ENCODE results near the gene PHLDB2.

The PHLDB2 gene

GRCh38 chr3:111859974-111860859, 1.2 kb downstream of the PHLDB2 start:
- H3K9ac ChIP-seq (ENCODE audit: low read depth in 1 of 2, low read length in 2 of 2), result peak overlapping the region; percentile 67 to 73
- peaks cover 14 to 30% of the 10 kb centered on the region in 2 donors for H3K4me1 ChIP-seq (ENCODE audit: control insufficient read depth in 1 of 2, insufficient read depth in 2 of 2, low read length in 2 of 2)
- H3K27ac ChIP-seq (ENCODE audit: low read depth, low read length), result peak overlapping the region; percentile 74
- peak overlapping the region; percentile 78 to 92 for H3K4me3 ChIP-seq (ENCODE audit: low read depth in 1 of 2, low read length in 2 of 2)
- H3K36me3 ChIP-seq (ENCODE audit: control insufficient read depth in 1 of 2, insufficient read depth in 2 of 2, low read length in 2 of 2), result no peaks in the 10 kb centered on the region
- no peaks in the 10 kb centered on the region for H3K9me3 ChIP-seq (ENCODE audit: control insufficient read depth in 1 of 2, low read length in 2 of 2)
- H3K27me3 ChIP-seq (ENCODE audit: control insufficient read depth in 1 of 2, insufficient read depth in 2 of 2, low read length in 2 of 2), result no peaks in the 10 kb centered on the region

DNA sequence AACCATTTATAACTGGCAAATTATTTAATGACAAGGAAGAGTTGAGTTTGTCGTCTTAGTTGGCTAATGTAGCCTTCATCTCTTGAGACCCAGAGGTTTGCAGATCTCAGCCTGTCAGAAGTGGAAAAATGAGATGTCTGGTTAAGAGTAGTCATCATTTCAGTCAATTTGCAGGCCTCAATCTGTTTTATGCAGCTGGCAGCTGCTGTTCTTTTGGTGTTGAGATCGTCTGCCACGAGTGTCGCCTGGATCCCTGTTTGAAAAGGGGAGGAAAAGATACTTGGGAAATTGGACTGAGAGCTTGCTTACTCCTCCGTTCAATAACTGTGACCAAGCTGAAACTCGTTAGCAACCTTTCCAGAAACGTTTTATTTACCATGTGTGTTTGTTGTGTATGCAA, 2.3 kb downstream of the PHLDB2 start:
- peak overlapping the region; percentile 22 for H3K27ac ChIP-seq (ENCODE audit: low read depth, low read length)
- H3K4me3 ChIP-seq (ENCODE audit: low read depth in 1 of 2, low read length in 2 of 2), result peak overlapping the region in 1 of 2 donors; percentile 92
- no peaks in the 10 kb centered on the region for H3K27me3 ChIP-seq (ENCODE audit: control insufficient read depth in 1 of 2, insufficient read depth in 2 of 2, low read length in 2 of 2)
- H3K9me3 ChIP-seq (ENCODE audit: control insufficient read depth in 1 of 2, low read length in 2 of 2), result no peaks in the 10 kb centered on the region
- H3K9ac ChIP-seq (ENCODE audit: low read depth in 1 of 2, low read length in 2 of 2), result peak overlapping the region in 1 of 2 donors; percentile 67
- H3K4me1 ChIP-seq (ENCODE audit: control insufficient read depth in 1 of 2, insufficient read depth in 2 of 2, low read length in 2 of 2), result peaks cover 14 to 34% of the 10 kb centered on the region in 2 donors
- no peaks in the 10 kb centered on the region for H3K36me3 ChIP-seq (ENCODE audit: control insufficient read depth in 1 of 2, insufficient read depth in 2 of 2, low read length in 2 of 2)

DNA sequence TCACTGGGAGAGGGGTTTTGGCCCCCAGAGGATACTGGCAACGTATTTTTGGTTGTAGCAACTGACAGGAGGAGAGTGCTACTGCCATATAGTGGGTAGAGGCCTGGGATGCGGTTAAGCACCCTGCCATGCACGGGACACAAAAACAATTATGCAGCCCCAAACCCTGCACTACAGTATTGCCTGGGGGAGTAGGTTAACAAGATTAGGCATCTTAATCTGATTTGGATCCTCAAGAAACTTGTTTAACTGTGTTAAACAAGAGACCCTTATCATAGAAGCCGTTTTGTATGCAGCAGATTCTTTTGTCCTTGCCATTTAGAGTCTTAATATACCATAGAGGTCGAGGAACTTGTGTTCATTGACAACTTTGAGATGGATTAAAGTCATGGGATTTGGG, 3.4 kb downstream of the PHLDB2 start:
- Histone ChIP-seq H3K27me3 (ENCODE audit: control insufficient read depth in 1 of 2, insufficient read depth in 2 of 2, low read length in 2 of 2) (no peaks in the 10 kb centered on the region), H3K4me1 (ENCODE audit: control insufficient read depth in 1 of 2, insufficient read depth in 2 of 2, low read length in 2 of 2) (peaks cover 14 to 34% of the 10 kb centered on the region in 2 donors), H3K4me3 (ENCODE audit: low read depth in 1 of 2, low read length in 2 of 2) (no peak overlapping the region), H3K9ac (ENCODE audit: low read depth in 1 of 2, low read length in 2 of 2) (no peak overlapping the region), H3K9me3 (ENCODE audit: control insufficient read depth in 1 of 2, low read length in 2 of 2) (no peaks in the 10 kb centered on the region), H3K36me3 (ENCODE audit: control insufficient read depth in 1 of 2, insufficient read depth in 2 of 2, low read length in 2 of 2) (no peaks in the 10 kb centered on the region), H3K27ac (ENCODE audit: low read depth, low read length) (no peak overlapping the region)

DNA sequence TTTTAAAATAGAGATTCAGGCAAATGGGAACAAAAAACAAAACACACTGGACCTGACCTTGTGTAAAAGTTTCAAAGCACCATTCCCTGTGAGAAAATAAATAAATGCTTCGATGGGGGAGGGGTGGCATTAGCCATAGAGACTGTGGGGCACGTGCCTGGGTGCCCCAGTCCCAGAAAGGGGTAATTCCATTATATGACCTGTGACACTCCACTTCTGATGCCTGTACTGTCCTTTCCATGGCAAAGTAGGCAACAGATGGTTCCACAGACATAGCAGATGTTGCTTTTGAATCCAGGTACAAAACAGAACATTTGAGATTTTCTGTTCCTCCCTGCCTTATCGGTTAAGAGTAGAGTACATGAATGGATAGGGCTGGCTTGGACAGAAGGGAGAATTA, 3.9 kb downstream of the PHLDB2 start:
- Histone ChIP-seq H3K27ac (ENCODE audit: low read depth, low read length) (no peak overlapping the region), H3K9ac (ENCODE audit: low read depth in 1 of 2, low read length in 2 of 2) (no peak overlapping the region), H3K4me1 (ENCODE audit: control insufficient read depth in 1 of 2, insufficient read depth in 2 of 2, low read length in 2 of 2) (peaks cover 14 to 34% of the 10 kb centered on the region in 2 donors), H3K4me3 (ENCODE audit: low read depth in 1 of 2, low read length in 2 of 2) (no peak overlapping the region), H3K27me3 (ENCODE audit: control insufficient read depth in 1 of 2, insufficient read depth in 2 of 2, low read length in 2 of 2) (no peaks in the 10 kb centered on the region), H3K36me3 (ENCODE audit: control insufficient read depth in 1 of 2, insufficient read depth in 2 of 2, low read length in 2 of 2) (no peaks in the 10 kb centered on the region), H3K9me3 (ENCODE audit: control insufficient read depth in 1 of 2, low read length in 2 of 2) (no peaks in the 10 kb centered on the region)

DNA sequence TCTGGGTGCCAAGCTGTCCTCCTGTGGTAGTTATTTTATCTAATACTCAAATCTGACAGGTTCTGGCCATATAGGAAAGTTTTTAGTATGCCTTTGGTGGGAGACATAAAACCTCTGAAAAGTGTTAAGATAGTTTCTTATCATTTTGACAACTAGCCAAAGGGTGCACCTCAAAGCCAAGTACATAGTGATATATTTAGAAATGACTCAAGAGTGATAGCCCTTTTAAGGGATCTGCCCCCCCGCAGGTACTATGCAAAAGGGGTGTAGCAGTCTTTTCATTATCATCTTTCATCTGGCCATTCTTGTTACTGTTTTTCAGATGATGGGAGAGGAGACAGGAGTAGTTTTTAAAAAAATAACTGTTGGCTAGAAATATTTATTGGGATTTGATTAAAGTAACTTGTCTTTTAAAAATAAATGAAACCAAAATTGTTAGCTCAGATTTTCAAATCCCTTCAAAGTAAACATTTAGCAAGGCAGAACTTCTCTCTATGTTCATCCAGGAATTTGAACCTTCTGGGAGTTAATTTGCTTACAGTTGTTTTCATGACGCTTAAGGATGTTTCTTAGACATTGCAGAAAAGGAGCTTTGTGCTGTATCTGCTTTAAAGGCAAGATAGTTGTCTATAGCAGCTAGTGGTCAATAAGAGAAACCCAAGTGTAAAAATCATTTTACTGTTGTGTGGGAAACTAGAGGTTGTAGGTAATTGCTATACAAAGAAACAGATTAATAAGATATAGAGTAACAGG, 5.1 kb downstream of the PHLDB2 start:
- peaks cover 14 to 31% of the 10 kb centered on the region in 2 donors for H3K4me1 ChIP-seq (ENCODE audit: control insufficient read depth in 1 of 2, insufficient read depth in 2 of 2, low read length in 2 of 2)
- H3K36me3 ChIP-seq (ENCODE audit: control insufficient read depth in 1 of 2, insufficient read depth in 2 of 2, low read length in 2 of 2), result no peaks in the 10 kb centered on the region
- H3K27me3 ChIP-seq (ENCODE audit: control insufficient read depth in 1 of 2, insufficient read depth in 2 of 2, low read length in 2 of 2), result no peaks in the 10 kb centered on the region
- H3K4me3 ChIP-seq (ENCODE audit: low read depth in 1 of 2, low read length in 2 of 2), result no peak overlapping the region
- no peaks in the 10 kb centered on the region for H3K9me3 ChIP-seq (ENCODE audit: control insufficient read depth in 1 of 2, low read length in 2 of 2)
- H3K27ac ChIP-seq (ENCODE audit: low read depth, low read length), result no peak overlapping the region
- H3K9ac ChIP-seq (ENCODE audit: low read depth in 1 of 2, low read length in 2 of 2), result no peak overlapping the region

DNA sequence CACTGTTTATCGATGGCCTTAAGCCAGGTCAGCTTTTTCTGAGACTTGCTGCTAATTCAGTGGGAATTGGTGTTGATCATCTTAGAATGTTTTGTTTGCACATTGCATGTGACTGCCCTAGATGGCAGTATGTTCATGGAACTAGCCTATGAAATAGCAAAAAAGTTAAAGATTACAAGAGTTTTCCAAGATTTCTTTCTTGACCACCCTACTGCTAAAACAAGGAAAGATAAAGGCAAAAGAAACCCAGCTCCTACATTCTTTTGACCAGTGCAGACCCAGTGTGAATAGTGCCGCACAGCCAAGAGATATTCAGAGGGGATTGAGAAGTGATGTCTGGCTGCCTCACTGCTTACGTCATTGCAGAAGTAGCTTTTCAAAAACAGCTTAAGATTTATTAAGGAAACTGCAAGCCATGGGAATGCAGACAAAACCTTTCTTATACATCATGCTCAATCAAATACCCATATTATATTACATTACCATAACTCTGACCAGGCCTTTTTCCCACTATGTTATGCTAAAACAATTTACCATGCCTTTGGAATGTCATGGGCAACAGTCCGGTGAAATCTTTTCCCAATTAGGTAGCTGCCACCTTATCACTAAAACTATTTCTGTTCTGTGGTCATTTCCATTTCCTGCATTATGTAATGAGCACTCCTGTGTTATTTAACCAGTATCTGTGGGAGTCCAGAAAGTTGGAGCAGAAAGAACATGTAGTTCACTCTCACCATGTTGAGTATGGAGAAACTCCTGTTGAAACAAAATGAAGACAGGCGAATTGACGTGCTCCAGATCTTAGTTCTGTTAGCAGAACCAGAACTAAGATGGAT, 6.0 kb downstream of the PHLDB2 start:
- Histone ChIP-seq H3K36me3 (ENCODE audit: control insufficient read depth in 1 of 2, insufficient read depth in 2 of 2, low read length in 2 of 2) (no peaks in the 10 kb centered on the region), H3K27me3 (ENCODE audit: control insufficient read depth in 1 of 2, insufficient read depth in 2 of 2, low read length in 2 of 2) (no peaks in the 10 kb centered on the region), H3K27ac (ENCODE audit: low read depth, low read length) (peak overlapping the region; percentile 1), H3K9me3 (ENCODE audit: control insufficient read depth in 1 of 2, low read length in 2 of 2) (no peaks in the 10 kb centered on the region), H3K4me3 (ENCODE audit: low read depth in 1 of 2, low read length in 2 of 2) (no peak overlapping the region), H3K4me1 (ENCODE audit: control insufficient read depth in 1 of 2, insufficient read depth in 2 of 2, low read length in 2 of 2) (peaks cover 14 to 30% of the 10 kb centered on the region in 2 donors), H3K9ac (ENCODE audit: low read depth in 1 of 2, low read length in 2 of 2) (no peak overlapping the region)

- Histone ChIP-seq H3K4me3 (ENCODE audit: low read depth in 1 of 2, low read length in 2 of 2) (no peak overlapping the region), H3K27me3 (ENCODE audit: control insufficient read depth in 1 of 2, insufficient read depth in 2 of 2, low read length in 2 of 2) (no peaks in the 10 kb centered on the region), H3K9ac (ENCODE audit: low read depth in 1 of 2, low read length in 2 of 2) (no peak overlapping the region), H3K36me3 (ENCODE audit: control insufficient read depth in 1 of 2, insufficient read depth in 2 of 2, low read length in 2 of 2) (no peaks in the 10 kb centered on the region), H3K27ac (ENCODE audit: low read depth, low read length) (no peak overlapping the region), H3K9me3 (ENCODE audit: control insufficient read depth in 1 of 2, low read length in 2 of 2) (no peaks in the 10 kb centered on the region), H3K4me1 (ENCODE audit: control insufficient read depth in 1 of 2, insufficient read depth in 2 of 2, low read length in 2 of 2) (peaks cover 6 to 20% of the 10 kb centered on the region in 2 donors)
Measured at GRCh38 chr3:111867889-111868426, 8.9 kb downstream of the PHLDB2 start.

DNA sequence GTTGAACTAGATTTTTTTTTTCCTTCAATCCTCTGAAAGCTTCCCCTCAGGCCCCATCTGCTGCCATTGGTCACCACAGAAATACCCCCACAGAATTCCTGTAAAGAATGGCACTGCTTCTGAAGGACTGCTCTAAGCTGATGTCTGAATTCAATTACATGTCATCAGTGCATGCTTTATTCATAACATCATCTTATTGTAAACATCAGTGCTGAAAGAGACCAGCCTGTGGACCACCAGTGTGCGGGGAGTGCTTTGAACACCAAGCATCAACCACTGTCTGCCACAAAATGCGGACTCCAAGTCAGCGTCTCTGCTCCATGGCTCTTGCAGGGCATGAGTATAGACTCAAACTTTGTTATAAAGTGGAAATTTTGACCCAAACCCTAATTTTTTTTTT, 11.6 kb downstream of the PHLDB2 start:
- no peaks in the 10 kb centered on the region for H3K36me3 ChIP-seq (ENCODE audit: control insufficient read depth in 1 of 2, insufficient read depth in 2 of 2, low read length in 2 of 2)
- H3K9me3 ChIP-seq (ENCODE audit: control insufficient read depth in 1 of 2, low read length in 2 of 2), result no peaks in the 10 kb centered on the region
- no peak overlapping the region for H3K9ac ChIP-seq (ENCODE audit: low read depth in 1 of 2, low read length in 2 of 2)
- no peak overlapping the region for H3K27ac ChIP-seq (ENCODE audit: low read depth, low read length)
- no peak overlapping the region for H3K4me3 ChIP-seq (ENCODE audit: low read depth in 1 of 2, low read length in 2 of 2)
- H3K27me3 ChIP-seq (ENCODE audit: control insufficient read depth in 1 of 2, insufficient read depth in 2 of 2, low read length in 2 of 2), result no peaks in the 10 kb centered on the region
- no peaks in the 10 kb centered on the region for H3K4me1 ChIP-seq (ENCODE audit: control insufficient read depth in 1 of 2, insufficient read depth in 2 of 2, low read length in 2 of 2)

DNA sequence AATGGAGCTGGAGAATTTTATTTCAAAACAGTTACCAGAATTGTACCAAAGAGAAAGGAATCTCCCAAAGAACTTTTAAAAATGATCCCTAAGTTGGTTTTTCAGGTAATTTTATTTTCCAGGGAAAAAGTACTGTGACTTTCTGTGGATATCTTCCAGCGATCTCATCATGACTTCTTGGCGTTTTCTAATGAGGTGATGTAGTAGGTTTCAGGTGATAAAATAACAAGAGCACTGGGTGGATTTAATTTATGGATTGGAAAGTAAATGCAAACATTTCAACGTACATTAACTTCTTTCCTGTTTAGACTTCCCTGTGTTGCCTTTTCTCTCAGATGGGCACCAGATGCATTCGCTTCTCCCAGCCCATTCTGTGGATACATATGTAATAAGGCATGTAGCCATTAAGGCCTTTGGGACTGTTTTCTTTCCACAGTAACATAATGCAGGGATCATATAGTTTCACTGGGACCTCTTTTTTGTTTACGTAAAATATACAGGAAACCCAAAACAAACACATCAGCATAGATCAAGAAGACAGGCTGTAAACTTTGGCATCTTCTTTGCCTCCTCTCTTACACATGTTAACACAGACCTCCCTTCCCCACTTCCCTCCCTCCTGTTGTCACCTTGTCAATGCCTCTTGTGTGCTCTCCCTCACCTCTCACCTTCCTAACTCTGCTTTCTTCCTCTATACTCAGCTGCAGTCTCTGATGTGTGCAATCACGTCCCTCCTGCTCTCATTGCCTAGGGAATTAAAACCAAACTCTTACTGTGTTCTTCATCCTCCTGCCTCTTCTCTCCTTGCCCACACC, 13.0 kb downstream of the PHLDB2 start:
- H3K27me3 ChIP-seq (ENCODE audit: control insufficient read depth in 1 of 2, insufficient read depth in 2 of 2, low read length in 2 of 2), result no peaks in the 10 kb centered on the region
- H3K4me3 ChIP-seq (ENCODE audit: low read depth in 1 of 2, low read length in 2 of 2), result no peak overlapping the region
- no peaks in the 10 kb centered on the region for H3K9me3 ChIP-seq (ENCODE audit: control insufficient read depth in 1 of 2, low read length in 2 of 2)
- no peak overlapping the region for H3K27ac ChIP-seq (ENCODE audit: low read depth, low read length)
- no peaks in the 10 kb centered on the region for H3K36me3 ChIP-seq (ENCODE audit: control insufficient read depth in 1 of 2, insufficient read depth in 2 of 2, low read length in 2 of 2)
- H3K4me1 ChIP-seq (ENCODE audit: control insufficient read depth in 1 of 2, insufficient read depth in 2 of 2, low read length in 2 of 2), result no peaks in the 10 kb centered on the region
- H3K9ac ChIP-seq (ENCODE audit: low read depth in 1 of 2, low read length in 2 of 2), result no peak overlapping the region
